Head of caudate nucleus (tissue), 42 donors: ENCODE measurements around the gene GAB2.
A peak's percentile ranks its signal among the peaks of the same experiment; 100 is the strongest.
"Not testable (repeated sequence)": the region's sequence is repeated elsewhere in the genome, so short reads cannot be mapped to it uniquely, and the experiment has no call there.

Source experiments
- DNase-seq, 42 donors: peaks; one replicate each; pipeline versions ENCODE4 v3.0.0 to v3.0.0-alpha.2; 2020 to 2021; ENCODE audit warnings: mixed read lengths in 7 of 42
- intact Hi-C: fragments of 100-400 bp; cut with DNase I; formaldehyde crosslinking; loops from one replicate; pipeline ENCODE4 v1.15.0; 2022

The GAB2 gene

DNA sequence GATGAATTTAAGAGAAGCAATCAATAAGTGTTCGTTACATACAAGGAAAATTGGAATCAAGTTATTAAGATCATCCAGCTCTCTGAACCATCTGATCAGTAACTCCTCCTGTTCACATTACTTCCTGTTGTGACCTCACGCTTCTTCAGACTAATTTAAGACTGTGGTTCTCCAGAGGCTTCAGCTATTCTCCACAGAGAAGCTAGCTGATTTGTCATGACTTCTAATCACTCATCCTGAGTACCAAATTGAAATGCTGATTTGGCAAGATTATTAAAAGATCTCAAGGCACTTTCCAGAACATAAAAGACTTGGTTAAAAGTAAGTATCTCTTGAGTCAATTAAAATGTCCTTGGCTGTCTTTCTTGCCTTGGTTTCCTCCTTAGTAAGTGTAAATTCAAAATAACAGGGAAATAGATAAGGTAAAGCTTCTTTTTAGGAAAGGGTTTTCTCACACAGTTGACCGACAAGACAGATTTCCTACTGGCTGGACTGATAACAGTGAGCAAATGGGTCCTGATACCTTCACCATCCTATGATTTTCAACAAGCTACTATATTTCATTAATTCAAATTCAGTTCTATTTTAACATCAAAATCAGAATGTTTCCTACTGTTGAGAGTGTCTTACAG lies 38.5 kb downstream of the GAB2 start:
- intact Hi-C loops: no loop called here
- no peak for DNase-seq

GRCh38 chr11:78377625-78378418 lies 39.8 kb downstream of the GAB2 start:
- DNase-seq: no peak
- intact Hi-C loops: no loop called here

DNA sequence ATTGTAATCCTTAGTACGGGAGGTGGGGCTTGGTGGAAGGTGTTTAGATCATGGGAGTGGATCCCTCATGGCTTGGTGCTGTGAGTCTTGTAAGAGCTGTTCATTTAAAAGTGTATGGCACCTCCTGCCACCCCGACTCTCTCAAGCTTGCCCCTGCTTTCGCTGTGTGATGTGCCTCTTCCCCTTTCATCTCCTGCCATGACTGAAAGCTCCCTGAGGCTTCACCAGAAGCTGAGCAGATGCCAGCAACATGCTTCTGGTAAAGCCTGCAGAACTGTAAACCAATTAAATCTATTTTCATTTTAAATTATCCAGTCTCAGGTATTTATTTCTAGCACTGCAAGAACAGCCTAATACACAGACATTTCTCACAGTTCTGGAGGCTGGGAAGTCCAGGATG lies 40.8 kb downstream of the GAB2 start:
- no peak for DNase-seq
- intact Hi-C loops: no loop called here

DNA sequence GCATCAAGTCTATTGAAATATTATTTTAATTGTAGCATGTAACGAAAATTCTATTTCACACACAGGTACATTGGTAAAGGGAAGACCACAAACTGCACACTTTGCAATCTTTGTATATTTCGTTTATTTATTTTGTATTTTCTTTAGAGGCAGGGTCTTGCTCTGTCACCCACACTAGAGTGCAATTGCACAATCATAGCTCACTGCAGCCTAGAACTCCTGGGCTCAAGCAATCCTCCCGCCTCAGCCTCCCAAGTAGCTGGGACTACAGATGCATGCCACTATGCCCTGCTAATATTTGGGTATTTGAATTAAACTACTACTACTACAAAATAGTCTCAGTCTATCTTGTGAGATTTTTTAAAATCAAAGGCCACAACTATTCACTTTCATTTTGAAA lies 42.7 kb downstream of the GAB2 start:
- intact Hi-C loops: no loop called here
- DNase-seq: no peak

GRCh38 chr11:78373689-78374088 lies 43.9 kb downstream of the GAB2 start:
- intact Hi-C loops: no loop called here
- no peak for DNase-seq

DNA sequence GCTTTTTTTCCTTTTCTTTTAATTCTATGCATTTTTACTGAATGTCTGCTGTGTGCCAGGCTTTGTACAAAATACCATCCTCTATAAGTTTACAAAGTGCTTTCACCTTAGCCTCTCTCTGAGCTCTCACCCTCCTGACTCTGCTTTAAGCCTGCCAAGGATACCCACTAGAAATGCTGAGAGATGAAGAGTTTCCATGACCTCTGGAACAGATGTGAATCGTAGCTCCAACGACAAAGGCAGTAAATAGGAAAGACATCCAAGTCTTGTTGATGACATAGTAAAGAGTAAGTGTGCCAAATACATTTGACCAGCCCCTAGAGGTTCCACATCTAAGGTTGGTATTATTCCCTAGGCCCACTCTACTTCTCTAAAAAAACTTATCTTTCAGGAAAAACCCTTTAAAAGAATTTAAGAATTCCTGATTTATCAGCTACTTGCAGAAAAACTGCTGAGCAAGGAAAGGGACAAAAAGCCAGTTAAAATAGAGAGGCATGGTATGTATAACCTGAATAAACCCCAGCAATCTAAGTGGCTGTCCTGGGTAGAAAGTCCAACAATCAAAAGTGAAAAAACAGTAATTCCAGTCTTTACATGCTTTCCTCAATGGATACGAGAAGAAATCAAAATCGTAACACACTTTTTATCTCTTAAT lies 45.4 kb downstream of the GAB2 start:
- no peak for DNase-seq
- intact Hi-C loops: no loop called here

- intact Hi-C loops: no loop called here
- no peak for DNase-seq
Measured at GRCh38 chr11:78371221-78371891, 46.3 kb downstream of the GAB2 start.

GRCh38 chr11:78370406-78371172 lies 47.0 kb downstream of the GAB2 start:
- peak in 11 of 42 donors; percentile 9 to 49 (median 31) for DNase-seq
- intact Hi-C loops: no loop called here

DNA sequence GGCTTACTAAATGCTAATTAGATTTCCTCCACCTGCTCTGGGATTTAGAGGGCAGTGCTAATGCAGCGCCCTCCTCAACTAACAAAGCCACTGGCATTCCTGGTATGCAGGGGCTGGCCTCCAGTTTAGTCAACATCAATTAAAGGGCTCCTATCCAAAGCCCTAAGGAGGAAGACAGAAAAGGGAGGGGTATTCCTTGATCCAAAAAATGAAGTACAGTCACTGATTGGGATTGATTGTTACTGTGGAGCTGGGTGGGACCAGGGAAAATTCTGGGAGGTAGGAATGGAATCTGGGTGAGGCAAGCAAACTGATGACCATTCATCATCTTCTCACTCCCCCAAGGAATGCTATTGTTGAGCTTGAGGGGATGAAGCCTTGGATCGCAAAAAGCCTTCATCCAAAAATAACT lies 52.2 kb downstream of the GAB2 start:
- DNase-seq: no peak
- intact Hi-C loops: no loop called here

DNA sequence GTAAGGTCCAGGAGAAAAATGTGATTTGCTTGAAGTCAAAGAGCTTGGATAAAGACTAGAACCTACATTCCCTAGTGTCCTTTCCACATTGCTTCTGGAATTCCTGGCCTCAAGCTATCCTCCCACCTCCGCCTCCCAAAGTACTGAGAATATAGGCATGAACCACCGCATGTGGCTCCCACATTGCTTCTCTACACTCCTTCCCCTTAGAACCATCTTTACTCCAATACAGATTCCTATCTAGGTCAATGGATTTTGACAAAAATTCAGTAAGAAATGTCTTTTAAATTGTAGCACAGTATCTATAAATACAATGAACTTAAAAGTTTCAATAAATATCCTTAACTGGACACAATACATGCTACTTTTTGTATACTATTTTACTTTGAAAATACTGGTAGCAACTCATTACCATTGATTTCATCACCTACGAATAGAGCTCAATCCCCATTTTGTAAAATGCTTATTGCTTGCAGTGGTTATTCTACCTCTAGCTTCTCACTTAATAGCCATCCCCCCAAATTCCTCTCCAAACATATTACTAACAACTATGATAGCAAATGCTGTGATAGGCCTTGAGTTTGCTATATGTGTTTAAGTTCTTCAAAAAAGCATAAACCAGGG lies 53.4 kb downstream of the GAB2 start:
- DNase-seq: no peak
- intact Hi-C loops: no loop called here

DNA sequence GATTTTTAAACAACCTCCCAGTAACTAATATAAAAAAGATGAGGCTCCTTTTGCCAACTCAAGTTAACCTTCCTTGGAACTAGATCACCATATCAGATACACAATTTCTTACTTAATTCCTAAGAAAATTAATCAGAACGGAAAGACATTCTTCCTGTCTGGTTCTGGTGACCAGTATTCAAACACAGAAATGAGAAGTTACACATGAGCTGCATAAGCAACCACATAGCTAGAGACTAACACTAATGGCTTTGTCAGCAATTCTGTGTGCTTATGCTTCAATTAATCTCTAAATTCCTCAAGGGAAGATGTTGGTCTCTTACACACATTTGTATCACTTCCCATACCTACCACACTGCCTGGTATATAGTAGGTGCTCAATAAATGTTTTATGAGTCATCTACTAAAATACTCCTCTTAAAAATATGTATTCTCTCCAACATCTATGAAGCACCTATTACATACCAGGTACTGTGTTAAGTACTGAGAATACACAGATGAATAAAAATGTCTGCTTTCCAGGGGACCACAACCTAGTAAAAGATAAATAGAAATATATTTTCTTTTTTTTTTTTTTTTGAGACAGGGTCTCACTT lies 54.5 kb downstream of the GAB2 start:
- DNase-seq: no peak
- intact Hi-C loops: no loop called here

GRCh38 chr11:78361228-78361627 lies 56.4 kb downstream of the GAB2 start:
- intact Hi-C loops: no loop called here
- DNase-seq: no peak

DNA sequence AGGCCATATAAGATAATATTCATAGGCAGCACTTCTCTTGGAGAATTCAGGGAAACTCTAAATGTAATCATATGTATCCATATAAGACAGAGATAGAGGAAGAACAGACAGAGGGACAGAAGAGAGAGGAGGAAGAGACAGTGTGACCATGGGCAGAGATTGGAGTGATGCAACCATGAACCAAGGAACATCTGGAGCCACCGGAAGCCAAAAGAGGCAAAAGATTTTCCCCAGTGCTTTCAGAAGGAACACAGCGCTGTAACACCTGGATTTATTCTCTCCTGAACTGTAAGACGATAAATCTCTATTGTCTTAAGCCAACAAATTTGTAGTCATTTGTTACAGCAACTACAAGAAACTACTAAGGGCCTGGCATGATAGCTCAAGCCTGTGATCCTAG lies 57.7 kb downstream of the GAB2 start:
- intact Hi-C loops: no loop called here
- DNase-seq: no peak

DNA sequence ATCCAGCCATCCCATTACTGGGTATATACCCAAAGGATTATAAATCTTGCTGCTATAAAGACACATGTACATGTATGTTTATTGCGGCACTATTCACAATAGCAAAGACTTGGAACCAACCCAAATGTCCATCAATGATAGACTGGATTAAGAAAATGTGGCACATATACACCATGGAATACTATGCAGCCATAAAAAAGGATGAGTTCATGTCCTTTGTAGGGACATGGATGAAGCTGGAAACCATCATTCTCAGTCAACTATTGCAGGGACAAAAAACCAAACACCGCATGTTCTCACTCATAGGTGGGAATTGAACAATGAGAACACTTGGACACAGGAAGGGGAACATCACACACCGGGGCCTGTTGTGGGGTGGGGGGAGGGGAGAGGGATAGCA lies 59.7 kb downstream of the GAB2 start:
- DNase-seq, intact Hi-C loops: not testable (repeated sequence)

DNA sequence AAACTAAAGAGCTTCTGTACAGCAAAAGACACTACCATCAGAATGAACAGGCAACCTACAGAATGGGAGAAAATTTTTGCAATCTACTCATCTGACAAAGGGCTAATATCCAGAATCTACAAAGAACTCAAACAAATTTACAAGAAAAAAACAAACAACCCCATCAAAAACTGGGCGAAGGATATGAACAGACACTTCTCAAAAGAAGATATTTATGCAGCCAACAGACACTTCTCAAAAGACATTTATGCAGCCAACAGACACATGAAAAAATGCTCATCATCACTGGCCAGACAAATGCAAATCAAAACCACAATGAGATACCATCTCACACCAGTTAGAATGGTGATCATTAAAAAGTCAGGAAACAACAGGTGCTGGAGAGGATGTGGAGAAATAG lies 60.2 kb downstream of the GAB2 start:
- intact Hi-C loops, DNase-seq: not testable (repeated sequence)

GRCh38 chr11:78355742-78356141 lies 61.9 kb downstream of the GAB2 start:
- intact Hi-C loops: not testable (repeated sequence)

GRCh38 chr11:78355309-78355705 lies 62.3 kb downstream of the GAB2 start:
- no peak for DNase-seq
- intact Hi-C loops: no loop called here

More at GRCh38 chr11:78355742-78356141, 61.9 kb downstream of the GAB2 start:
- not testable (repeated sequence) for DNase-seq
